H1 (cell line): ENCODE measurements around the gene GAPDH. TPM values are rescaled to one million over a fixed set of nuclear protein-coding genes. Genes with fewer than 3 reads are reported as not detected.

Experiments used
- BCL11A ChIP-seq, 2 experiments: IDR thresholded peaks; one replicate each; pipeline ENCODE4 v1.6.1; 2011; ENCODE audit warnings: low read depth in 2 of 2, low read length in 2 of 2, mild to moderate bottlenecking in 2 of 2
- CEBPB ChIP-seq: IDR thresholded peaks from 2 replicates; pipeline ENCODE4 v1.6.1; 2012; ENCODE audit warnings: low read depth, low read length
- EP300 ChIP-seq, 2 experiments: IDR thresholded peaks; 1 replicate in 1 of 2; 2 replicates in 1 of 2; pipeline ENCODE4 v1.6.1; 2011 to 2012; ENCODE audit warnings: low read depth in 2 of 2, low read length in 2 of 2, mild to moderate bottlenecking in 2 of 2, borderline replicate concordance in 1 of 2, inconsistent platforms in 1 of 2, moderate library complexity in 1 of 2
- SRF ChIP-seq: IDR thresholded peaks from 2 replicates; pipeline ENCODE4 v1.6.1; 2011; ENCODE audit warnings: mild to moderate bottlenecking, low read depth, low read length, moderate library complexity
- TAF7 ChIP-seq: optimal IDR thresholded peaks from 2 replicates; pipeline ENCODE3; 2011; ENCODE audit warnings: low read depth, mild to moderate bottlenecking, inconsistent platforms, low read length, moderate library complexity, borderline replicate concordance
- TBP ChIP-seq: IDR thresholded peaks from 2 replicates; pipeline ENCODE4 v1.6.1; 2011; ENCODE audit warnings: low read depth, low read length, improper control_type of control experiment
- polyA plus RNA-seq, 7 experiments: library from polyadenylated mRNA; depleted of rRNA in 3 of 7; stranded (reverse) in 5 of 7; unstranded in 2 of 7; fragments of >200 nt in 5 of 7; fragments of 200-250 nt in 2 of 7; gene quantifications; 1 replicate in 5 of 7; 2 replicates in 1 of 7; 4 replicates in 1 of 7; pipeline versions ENCODE4 v1.2.1 to v1.2.3, GENCODE V29; 2011 to 2013; ENCODE audit warnings: missing spikeins in 2 of 7, mixed read lengths in 2 of 7
- total RNA-seq: library from RNA; stranded (reverse); fragmentation: NEBNext Ultra II Directional; extraction: Animal tissue kit (Norgen Biotek cat#: 25700); gene quantifications from 2 replicates; pipeline ENCODE4 v1.2.1, GENCODE V29; 2021
- TF ChIP-seq, protein P1 (sequence below): fragments of 300-600 bp; sonication (generic); IDR thresholded peaks from 2 replicates; pipeline ENCODE4 v1.7.1; 2012; ENCODE audit warnings: low read length, moderate library complexity, mild to moderate bottlenecking, inconsistent platforms; ENCODE audit not compliant: insufficient replicate concordance
- TF ChIP-seq, protein P2 (sequence below): IDR thresholded peaks from 2 replicates; pipeline ENCODE4 v1.6.1; 2011; ENCODE audit warnings: low read depth, mild to moderate bottlenecking, low read length; ENCODE audit not compliant: insufficient read depth
- TF ChIP-seq, protein P3 (sequence below): IDR thresholded peaks from 2 replicates; pipeline ENCODE4 v1.6.1; 2012; ENCODE audit warnings: inconsistent platforms

GAPDH gene
- total and polyA plus RNA-seq, 2 of the 8 experiments (the other 6 are each of a cell fraction or from before 2014, with no cell fraction given) = 5,175 to 15,878 TPM

DNA sequence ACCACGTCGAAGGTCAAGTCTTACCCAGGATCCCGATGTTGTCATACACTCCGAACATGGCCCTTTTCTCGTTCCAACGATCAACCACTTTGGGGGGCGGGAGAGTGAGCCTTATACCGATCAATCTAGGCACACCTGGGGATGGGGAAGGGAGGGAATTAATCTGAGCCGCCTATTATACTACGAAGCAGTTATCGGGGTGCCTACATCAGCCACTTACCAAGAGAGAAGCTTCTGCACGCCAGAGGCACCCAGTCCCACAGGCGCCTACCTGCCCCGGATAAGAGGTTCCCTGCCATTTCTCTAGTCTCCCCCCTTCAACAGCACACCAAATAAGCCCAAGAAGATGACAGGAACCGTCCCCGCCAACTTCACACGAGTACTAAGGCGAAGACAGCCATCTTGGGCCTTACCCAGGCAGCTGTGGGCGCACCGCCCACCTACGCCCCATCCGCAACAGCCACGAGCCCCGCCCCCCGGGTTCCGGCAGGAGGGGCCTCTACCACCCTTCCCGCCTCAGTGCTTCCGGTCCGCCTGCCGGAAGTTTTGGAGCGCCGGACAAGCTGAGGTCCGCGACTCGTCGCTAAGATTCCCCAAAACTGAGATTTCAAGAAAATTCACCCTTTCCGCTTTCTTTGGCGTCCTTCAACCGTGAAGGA is 41.4 kb upstream of the GAPDH start, which contains the start of gene MRPL51 (continued):
- TF ChIP-seq, protein P1, sequence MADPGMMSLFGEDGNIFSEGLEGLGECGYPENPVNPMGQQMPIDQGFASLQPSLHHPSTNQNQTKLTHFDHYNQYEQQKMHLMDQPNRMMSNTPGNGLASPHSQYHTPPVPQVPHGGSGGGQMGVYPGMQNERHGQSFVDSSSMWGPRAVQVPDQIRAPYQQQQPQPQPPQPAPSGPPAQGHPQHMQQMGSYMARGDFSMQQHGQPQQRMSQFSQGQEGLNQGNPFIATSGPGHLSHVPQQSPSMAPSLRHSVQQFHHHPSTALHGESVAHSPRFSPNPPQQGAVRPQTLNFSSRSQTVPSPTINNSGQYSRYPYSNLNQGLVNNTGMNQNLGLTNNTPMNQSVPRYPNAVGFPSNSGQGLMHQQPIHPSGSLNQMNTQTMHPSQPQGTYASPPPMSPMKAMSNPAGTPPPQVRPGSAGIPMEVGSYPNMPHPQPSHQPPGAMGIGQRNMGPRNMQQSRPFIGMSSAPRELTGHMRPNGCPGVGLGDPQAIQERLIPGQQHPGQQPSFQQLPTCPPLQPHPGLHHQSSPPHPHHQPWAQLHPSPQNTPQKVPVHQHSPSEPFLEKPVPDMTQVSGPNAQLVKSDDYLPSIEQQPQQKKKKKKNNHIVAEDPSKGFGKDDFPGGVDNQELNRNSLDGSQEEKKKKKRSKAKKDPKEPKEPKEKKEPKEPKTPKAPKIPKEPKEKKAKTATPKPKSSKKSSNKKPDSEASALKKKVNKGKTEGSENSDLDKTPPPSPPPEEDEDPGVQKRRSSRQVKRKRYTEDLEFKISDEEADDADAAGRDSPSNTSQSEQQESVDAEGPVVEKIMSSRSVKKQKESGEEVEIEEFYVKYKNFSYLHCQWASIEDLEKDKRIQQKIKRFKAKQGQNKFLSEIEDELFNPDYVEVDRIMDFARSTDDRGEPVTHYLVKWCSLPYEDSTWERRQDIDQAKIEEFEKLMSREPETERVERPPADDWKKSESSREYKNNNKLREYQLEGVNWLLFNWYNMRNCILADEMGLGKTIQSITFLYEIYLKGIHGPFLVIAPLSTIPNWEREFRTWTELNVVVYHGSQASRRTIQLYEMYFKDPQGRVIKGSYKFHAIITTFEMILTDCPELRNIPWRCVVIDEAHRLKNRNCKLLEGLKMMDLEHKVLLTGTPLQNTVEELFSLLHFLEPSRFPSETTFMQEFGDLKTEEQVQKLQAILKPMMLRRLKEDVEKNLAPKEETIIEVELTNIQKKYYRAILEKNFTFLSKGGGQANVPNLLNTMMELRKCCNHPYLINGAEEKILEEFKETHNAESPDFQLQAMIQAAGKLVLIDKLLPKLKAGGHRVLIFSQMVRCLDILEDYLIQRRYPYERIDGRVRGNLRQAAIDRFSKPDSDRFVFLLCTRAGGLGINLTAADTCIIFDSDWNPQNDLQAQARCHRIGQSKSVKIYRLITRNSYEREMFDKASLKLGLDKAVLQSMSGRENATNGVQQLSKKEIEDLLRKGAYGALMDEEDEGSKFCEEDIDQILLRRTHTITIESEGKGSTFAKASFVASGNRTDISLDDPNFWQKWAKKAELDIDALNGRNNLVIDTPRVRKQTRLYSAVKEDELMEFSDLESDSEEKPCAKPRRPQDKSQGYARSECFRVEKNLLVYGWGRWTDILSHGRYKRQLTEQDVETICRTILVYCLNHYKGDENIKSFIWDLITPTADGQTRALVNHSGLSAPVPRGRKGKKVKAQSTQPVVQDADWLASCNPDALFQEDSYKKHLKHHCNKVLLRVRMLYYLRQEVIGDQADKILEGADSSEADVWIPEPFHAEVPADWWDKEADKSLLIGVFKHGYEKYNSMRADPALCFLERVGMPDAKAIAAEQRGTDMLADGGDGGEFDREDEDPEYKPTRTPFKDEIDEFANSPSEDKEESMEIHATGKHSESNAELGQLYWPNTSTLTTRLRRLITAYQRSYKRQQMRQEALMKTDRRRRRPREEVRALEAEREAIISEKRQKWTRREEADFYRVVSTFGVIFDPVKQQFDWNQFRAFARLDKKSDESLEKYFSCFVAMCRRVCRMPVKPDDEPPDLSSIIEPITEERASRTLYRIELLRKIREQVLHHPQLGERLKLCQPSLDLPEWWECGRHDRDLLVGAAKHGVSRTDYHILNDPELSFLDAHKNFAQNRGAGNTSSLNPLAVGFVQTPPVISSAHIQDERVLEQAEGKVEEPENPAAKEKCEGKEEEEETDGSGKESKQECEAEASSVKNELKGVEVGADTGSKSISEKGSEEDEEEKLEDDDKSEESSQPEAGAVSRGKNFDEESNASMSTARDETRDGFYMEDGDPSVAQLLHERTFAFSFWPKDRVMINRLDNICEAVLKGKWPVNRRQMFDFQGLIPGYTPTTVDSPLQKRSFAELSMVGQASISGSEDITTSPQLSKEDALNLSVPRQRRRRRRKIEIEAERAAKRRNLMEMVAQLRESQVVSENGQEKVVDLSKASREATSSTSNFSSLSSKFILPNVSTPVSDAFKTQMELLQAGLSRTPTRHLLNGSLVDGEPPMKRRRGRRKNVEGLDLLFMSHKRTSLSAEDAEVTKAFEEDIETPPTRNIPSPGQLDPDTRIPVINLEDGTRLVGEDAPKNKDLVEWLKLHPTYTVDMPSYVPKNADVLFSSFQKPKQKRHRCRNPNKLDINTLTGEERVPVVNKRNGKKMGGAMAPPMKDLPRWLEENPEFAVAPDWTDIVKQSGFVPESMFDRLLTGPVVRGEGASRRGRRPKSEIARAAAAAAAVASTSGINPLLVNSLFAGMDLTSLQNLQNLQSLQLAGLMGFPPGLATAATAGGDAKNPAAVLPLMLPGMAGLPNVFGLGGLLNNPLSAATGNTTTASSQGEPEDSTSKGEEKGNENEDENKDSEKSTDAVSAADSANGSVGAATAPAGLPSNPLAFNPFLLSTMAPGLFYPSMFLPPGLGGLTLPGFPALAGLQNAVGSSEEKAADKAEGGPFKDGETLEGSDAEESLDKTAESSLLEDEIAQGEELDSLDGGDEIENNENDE = no peak
- TF ChIP-seq TAF7 (no peak), SRF (no peak), CEBPB (no peak), TBP (peak; percentile 72; the same call in 1 of the 2 replicates), EP300 (IDR thresholded peaks at IDR 0.05; ENCODE audit: borderline replicate concordance in 1 of 2, low read depth in 2 of 2, low read length in 2 of 2) (no peak), BCL11A (IDR thresholded peaks at IDR 0.05; ENCODE audit: low read depth in 2 of 2, low read length in 2 of 2) (no peak)
- TF ChIP-seq, protein P2, sequence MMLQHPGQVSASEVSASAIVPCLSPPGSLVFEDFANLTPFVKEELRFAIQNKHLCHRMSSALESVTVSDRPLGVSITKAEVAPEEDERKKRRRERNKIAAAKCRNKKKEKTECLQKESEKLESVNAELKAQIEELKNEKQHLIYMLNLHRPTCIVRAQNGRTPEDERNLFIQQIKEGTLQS = no peak
- TF ChIP-seq, protein P3, sequence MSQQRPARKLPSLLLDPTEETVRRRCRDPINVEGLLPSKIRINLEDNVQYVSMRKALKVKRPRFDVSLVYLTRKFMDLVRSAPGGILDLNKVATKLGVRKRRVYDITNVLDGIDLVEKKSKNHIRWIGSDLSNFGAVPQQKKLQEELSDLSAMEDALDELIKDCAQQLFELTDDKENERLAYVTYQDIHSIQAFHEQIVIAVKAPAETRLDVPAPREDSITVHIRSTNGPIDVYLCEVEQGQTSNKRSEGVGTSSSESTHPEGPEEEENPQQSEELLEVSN = 0 out of 2 replicates have a peak, but pooled peaks have one; percentile 55
